Ishikawa (cell line): Measurements from ENCODE around the gene HABP2.

ENCODE experiments used
- CEBPB ChIP-seq: IDR thresholded peaks from 2 replicates; pipeline ENCODE4 v1.6.1; 2012
- CREB1 ChIP-seq: IDR thresholded peaks from 2 replicates; pipeline ENCODE4 v1.6.1; 2012; ENCODE audit warnings: low read depth
- EGR1 ChIP-seq: IDR thresholded peaks from 2 replicates; pipeline ENCODE4 v1.6.1; 2012
- EP300 ChIP-seq: IDR thresholded peaks from 2 replicates; pipeline ENCODE4 v1.6.1; 2012; ENCODE audit warnings: borderline replicate concordance
- FOXM1 ChIP-seq: IDR thresholded peaks from 2 replicates; pipeline ENCODE4 v1.6.1; 2012; ENCODE audit warnings: low read depth, borderline replicate concordance
- NFIC ChIP-seq: IDR thresholded peaks from 2 replicates; pipeline ENCODE4 v1.6.1; 2012
- RAD21 ChIP-seq: IDR thresholded peaks from 2 replicates; pipeline ENCODE4 v1.6.1; 2012; ENCODE audit warnings: low read depth
- TAF1 ChIP-seq: IDR thresholded peaks from 2 replicates; pipeline ENCODE4 v1.6.1; 2012; ENCODE audit warnings: low read depth, mild to moderate bottlenecking
- TCF12 ChIP-seq: IDR thresholded peaks from 2 replicates; pipeline ENCODE4 v1.6.1; 2012; ENCODE audit warnings: low read depth
- TEAD4 ChIP-seq: IDR thresholded peaks from 2 replicates; pipeline ENCODE4 v1.6.1; 2012
- YY1 ChIP-seq: IDR thresholded peaks from 2 replicates; pipeline ENCODE4 v1.6.1; 2012; ENCODE audit warnings: low read depth
- ZBTB7A ChIP-seq: IDR thresholded peaks from 2 replicates; pipeline ENCODE4 v1.6.1; 2012; ENCODE audit warnings: low read depth
- TF ChIP-seq, protein P1 (sequence below): IDR thresholded peaks from 2 replicates; pipeline ENCODE4 v1.6.1; 2012
- TF ChIP-seq, protein P2 (sequence below): IDR thresholded peaks from 2 replicates; pipeline ENCODE4 v1.6.1; 2012; ENCODE audit warnings: low read depth, mild to moderate bottlenecking
- TF ChIP-seq, protein P3 (sequence below): IDR thresholded peaks from 2 replicates; pipeline ENCODE4 v1.6.1; 2012

Gene HABP2

DNA sequence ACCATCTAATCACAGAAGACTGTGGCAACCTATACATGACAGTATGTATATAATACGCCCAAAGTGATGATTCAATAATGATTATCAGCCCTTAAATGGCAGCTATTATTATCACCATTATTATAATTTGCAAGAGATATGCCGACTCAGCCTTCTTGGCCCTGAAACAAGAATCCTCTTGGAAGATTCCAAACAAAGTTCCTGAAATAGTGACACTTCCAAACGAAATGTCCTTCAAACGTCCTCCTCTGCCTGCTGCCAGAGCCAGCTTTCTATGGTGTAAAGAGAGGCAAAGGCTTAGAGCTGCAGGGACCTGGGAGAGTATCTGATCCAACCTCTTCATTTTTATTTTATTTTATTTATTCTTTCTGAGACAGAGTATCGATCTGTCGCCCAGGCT, 75.0 kb downstream of the HABP2 start:
- no peak for TF ChIP-seq FOXM1
- no peak for TF ChIP-seq ZBTB7A
- TF ChIP-seq, protein P1, sequence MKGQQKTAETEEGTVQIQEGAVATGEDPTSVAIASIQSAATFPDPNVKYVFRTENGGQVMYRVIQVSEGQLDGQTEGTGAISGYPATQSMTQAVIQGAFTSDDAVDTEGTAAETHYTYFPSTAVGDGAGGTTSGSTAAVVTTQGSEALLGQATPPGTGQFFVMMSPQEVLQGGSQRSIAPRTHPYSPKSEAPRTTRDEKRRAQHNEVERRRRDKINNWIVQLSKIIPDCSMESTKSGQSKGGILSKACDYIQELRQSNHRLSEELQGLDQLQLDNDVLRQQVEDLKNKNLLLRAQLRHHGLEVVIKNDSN = no peak
- no peak for TF ChIP-seq CREB1
- no peak for TF ChIP-seq EGR1
- no peak for TF ChIP-seq TCF12
- no peak for TF ChIP-seq TAF1

DNA sequence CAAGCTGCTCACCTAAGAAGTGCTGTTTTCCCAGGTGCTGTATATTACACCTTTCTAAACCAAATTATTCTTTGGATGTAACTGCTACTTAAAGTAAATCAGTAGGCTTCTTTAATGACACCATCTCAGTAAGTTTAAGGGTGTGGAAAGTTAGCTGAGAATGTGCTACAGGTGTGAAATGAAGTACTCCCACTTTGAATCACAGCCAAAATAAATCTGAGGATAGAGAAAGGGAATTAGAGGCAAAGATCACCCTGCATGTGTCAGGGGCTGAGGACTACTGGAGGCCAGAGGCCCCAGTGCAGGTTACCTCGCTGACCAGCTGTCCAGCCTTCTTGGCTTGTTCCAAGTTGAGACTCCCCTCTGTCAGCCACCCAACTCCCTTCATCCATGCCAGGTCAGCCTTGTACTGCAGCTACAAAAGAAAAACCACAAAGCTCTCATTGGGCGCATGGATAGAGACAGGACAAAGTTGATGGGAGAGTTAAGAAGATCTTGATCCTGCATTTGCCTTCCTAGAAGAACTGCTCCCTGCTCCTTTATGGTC, 75.8 kb downstream of the HABP2 start:
- TF ChIP-seq TCF12 (no peak), FOXM1 (no peak), CREB1 (no peak), TEAD4 (no peak), NFIC (no peak), RAD21 (no peak), EGR1 (no peak), YY1 (no peak), EP300 (no peak), ZBTB7A (no peak)
- TF ChIP-seq, protein P2, sequence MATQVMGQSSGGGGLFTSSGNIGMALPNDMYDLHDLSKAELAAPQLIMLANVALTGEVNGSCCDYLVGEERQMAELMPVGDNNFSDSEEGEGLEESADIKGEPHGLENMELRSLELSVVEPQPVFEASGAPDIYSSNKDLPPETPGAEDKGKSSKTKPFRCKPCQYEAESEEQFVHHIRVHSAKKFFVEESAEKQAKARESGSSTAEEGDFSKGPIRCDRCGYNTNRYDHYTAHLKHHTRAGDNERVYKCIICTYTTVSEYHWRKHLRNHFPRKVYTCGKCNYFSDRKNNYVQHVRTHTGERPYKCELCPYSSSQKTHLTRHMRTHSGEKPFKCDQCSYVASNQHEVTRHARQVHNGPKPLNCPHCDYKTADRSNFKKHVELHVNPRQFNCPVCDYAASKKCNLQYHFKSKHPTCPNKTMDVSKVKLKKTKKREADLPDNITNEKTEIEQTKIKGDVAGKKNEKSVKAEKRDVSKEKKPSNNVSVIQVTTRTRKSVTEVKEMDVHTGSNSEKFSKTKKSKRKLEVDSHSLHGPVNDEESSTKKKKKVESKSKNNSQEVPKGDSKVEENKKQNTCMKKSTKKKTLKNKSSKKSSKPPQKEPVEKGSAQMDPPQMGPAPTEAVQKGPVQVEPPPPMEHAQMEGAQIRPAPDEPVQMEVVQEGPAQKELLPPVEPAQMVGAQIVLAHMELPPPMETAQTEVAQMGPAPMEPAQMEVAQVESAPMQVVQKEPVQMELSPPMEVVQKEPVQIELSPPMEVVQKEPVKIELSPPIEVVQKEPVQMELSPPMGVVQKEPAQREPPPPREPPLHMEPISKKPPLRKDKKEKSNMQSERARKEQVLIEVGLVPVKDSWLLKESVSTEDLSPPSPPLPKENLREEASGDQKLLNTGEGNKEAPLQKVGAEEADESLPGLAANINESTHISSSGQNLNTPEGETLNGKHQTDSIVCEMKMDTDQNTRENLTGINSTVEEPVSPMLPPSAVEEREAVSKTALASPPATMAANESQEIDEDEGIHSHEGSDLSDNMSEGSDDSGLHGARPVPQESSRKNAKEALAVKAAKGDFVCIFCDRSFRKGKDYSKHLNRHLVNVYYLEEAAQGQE = no peak
- TF ChIP-seq, protein P1 = no peak
- TF ChIP-seq, protein P3, sequence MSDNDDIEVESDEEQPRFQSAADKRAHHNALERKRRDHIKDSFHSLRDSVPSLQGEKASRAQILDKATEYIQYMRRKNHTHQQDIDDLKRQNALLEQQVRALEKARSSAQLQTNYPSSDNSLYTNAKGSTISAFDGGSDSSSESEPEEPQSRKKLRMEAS = no peak

DNA sequence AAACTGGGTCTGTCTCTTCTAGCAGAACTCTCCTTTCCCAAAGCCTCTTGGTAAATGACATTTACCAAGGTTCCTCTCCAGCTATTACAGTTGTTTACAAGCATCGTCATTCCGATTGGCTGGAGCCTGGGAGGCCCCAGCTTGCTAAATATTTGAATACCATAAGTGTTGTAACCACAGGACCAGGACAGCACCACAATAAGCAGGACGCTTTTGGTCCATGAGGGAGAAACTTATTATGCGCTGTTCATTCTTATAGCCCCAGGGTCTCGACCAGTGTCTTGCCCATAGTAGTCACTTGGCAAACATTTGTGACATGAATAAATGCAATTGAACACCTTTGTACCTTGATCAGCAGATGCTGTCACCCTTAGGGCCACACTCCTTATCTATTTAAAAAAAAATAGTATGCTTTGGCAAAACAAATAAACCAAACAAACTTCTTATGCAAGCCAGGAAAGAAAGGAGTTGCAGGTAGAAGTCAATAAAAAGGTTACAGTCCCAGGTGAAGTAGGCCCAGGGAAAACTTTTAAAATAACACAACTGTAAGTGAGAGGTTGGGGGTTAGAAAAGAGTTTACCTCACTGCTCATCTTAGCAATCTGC, 78.2 kb downstream of the HABP2 start:
- no peak for TF ChIP-seq EP300
- no peak for TF ChIP-seq NFIC

DNA sequence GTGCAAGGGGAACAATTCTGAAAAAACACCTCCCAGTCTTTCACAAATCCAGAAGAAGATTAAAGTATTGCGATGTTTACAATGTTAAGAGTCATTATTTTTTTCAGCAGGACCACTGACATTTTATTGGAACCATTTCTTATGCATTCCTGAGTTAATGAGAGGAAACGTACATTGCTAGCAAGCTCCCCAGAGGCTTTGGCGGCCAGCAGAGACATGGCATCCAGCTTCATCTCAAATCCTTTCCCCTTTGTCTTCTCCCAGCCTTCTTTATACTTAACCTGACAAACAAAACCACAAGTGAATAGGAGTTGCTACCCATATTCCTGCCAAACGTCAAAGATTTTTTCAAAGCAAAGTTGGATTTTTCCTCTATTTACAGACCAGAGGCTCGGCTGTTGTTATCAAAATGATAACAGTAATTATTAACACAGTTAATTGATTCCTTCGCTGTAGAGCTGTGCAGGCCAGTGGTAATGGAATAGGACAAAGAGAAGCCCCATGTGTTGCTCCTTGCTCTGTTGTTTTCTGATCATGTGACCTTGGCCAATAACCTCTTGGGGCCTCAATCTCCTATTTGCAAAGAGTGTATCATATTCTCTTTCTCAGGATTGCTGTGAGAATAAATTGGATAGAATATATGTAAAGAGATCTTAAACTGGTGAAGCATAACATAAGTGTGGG, 79.0 kb downstream of the HABP2 start:
- TF ChIP-seq RAD21 = no peak
- TF ChIP-seq CREB1 = no peak
- no peak for TF ChIP-seq TEAD4
- no peak for TF ChIP-seq CEBPB
- TF ChIP-seq TAF1 = no peak
- TF ChIP-seq, protein P2 = no peak
- TF ChIP-seq, protein P1 = no peak
- TF ChIP-seq YY1 = no peak
- TF ChIP-seq ZBTB7A = no peak
- no peak for TF ChIP-seq NFIC
- TF ChIP-seq EGR1 = no peak
- TF ChIP-seq TCF12 = no peak
- TF ChIP-seq EP300 = no peak
- TF ChIP-seq, protein P3 = no peak
- no peak for TF ChIP-seq FOXM1
